Endothelial cell of umbilical vein (primary cell): Measurements from ENCODE around the gene GSTK1. TPM values are rescaled to one million over a fixed set of nuclear protein-coding genes. Genes with fewer than 3 reads are reported as not detected.

ENCODE experiments used
- BruUV-seq: library from RNA; stranded (reverse); fragments of 400-500 nt; replicated peaks from 2 replicates; lab custom pipeline; 2021; lab: Mats Ljungman, UMichigan
- CTCF ChIA-PET: fragments of 300-600, 350-600 bp; sonication (Branson Sonifier 250); formaldehyde crosslinking; loops from one replicate; lab custom pipeline; 2021; ENCODE audit warnings: antibody characterized with exemption, inconsistent platforms; lab: Charles Lee
- POLR2A ChIA-PET: fragments of 300-600, 350-600 bp; sonication (Branson Sonifier 250); formaldehyde crosslinking; loops from one replicate; lab custom pipeline; 2021; ENCODE audit warnings: antibody characterized with exemption, inconsistent platforms; lab: Charles Lee
- DNase-seq: peaks from one replicate; pipeline ENCODE4 v3.0.0-alpha.2; 2011; ENCODE audit warnings: low read depth, low spot score
- FAIRE-seq: peaks from 2 replicates; lab custom pipeline; 2011; peaks lifted over from hg19 to GRCh38; lab: Jason Lieb, UNC
- H2AFZ ChIP-seq: 2 replicates; pipeline ENCODE4 v1.6.0; 2012; ENCODE audit warnings: low read depth, low read length, control low read depth, inconsistent platforms
- H3K27ac ChIP-seq: 2 replicates; pipeline ENCODE4 v1.5.1; 2011; ENCODE audit warnings: low read depth, mild to moderate bottlenecking, control low read depth, low read length, moderate library complexity; ENCODE audit not compliant: insufficient read depth
- H3K27me3 ChIP-seq, 2 experiments: 2 replicates each; pipeline versions ENCODE4 v1.6.0 to v1.6.1; 2011; ENCODE audit warnings: low read length in 2 of 2, mixed read lengths in 1 of 2; ENCODE audit not compliant: control insufficient read depth in 2 of 2, insufficient read depth in 2 of 2
- H3K36me3 ChIP-seq, 2 experiments: 2 replicates in 1 of 2; 3 replicates in 1 of 2; pipeline ENCODE4 v1.5.1; 2011; ENCODE audit warnings: low read length in 2 of 2, mild to moderate bottlenecking in 1 of 2, moderate library complexity in 1 of 2; ENCODE audit not compliant: control insufficient read depth in 2 of 2, insufficient read depth in 2 of 2; ENCODE audit errors: extremely low read depth in 1 of 2
- H3K4me1 ChIP-seq: 3 replicates; pipeline ENCODE4 v1.5.1; 2011; ENCODE audit warnings: mild to moderate bottlenecking, low read length; ENCODE audit not compliant: control insufficient read depth, insufficient read depth; ENCODE audit errors: extremely low read depth
- H3K4me2 ChIP-seq: 2 replicates; pipeline ENCODE4 v1.6.1; 2011; ENCODE audit warnings: low read length, control low read depth, mixed read lengths; ENCODE audit not compliant: insufficient read depth
- H3K4me3 ChIP-seq, 3 experiments: fragments of 200-600 bp in 1 of 3; sonication (generic), shearing (Covaris generic) in 1 of 3; replicated peaks in 1 of 3; 2 replicates each; pipeline ENCODE4 v1.5.1; 2011 to 2016; ENCODE audit warnings: control low read depth in 3 of 3, low read length in 3 of 3, mild to moderate bottlenecking in 2 of 3, inconsistent platforms in 1 of 3, low read depth in 1 of 3, moderate library complexity in 1 of 3; ENCODE audit not compliant: insufficient read depth in 1 of 3
- H3K79me2 ChIP-seq: 2 replicates; pipeline ENCODE4 v1.6.0; 2012; ENCODE audit warnings: low read length, inconsistent platforms; ENCODE audit not compliant: control insufficient read depth, insufficient read depth
- H3K9ac ChIP-seq: replicated peaks from 2 replicates; pipeline ENCODE3; 2011; ENCODE audit warnings: low read length, control low read depth; ENCODE audit not compliant: insufficient read depth; ENCODE audit errors: extremely low read depth
- H3K9me1 ChIP-seq: replicated peaks from 3 replicates; pipeline ENCODE4 v1.6.0; 2011; ENCODE audit warnings: mild to moderate bottlenecking, low read length; ENCODE audit not compliant: control insufficient read depth, insufficient read depth; ENCODE audit errors: extremely low read depth
- H3K9me3 ChIP-seq: replicated peaks from 2 replicates; pipeline ENCODE4 v1.5.1; 2012; ENCODE audit warnings: low read length, inconsistent platforms; ENCODE audit not compliant: control insufficient read depth, insufficient read depth
- H4K20me1 ChIP-seq: replicated peaks from 2 replicates; pipeline ENCODE3; 2011; ENCODE audit warnings: mild to moderate bottlenecking, low read length; ENCODE audit not compliant: control insufficient read depth, insufficient read depth; ENCODE audit errors: extremely low read depth
- CTCF ChIP-seq, 2 donors: IDR thresholded peaks; 1 replicate in 1 of 2; 2 replicates in 1 of 2; pipeline ENCODE4 v1.5.1; 2011; ENCODE audit warnings: low read length in 2 of 2, mild to moderate bottlenecking in 2 of 2, moderate library complexity in 2 of 2, control low read depth in 1 of 2, inconsistent platforms in 1 of 2, low read depth in 1 of 2; ENCODE audit not compliant: insufficient read depth in 1 of 2; ENCODE audit errors: extremely low read depth in 1 of 2
- EZH2 ChIP-seq: IDR thresholded peaks from 2 replicates; pipeline ENCODE4 v1.6.1; 2012; ENCODE audit warnings: borderline replicate concordance, low read depth, mild to moderate bottlenecking, moderate library complexity, low read length, inconsistent platforms; ENCODE audit not compliant: severe bottlenecking
- FOS ChIP-seq: IDR thresholded peaks from 2 replicates; pipeline ENCODE4 v1.6.1; 2011; ENCODE audit warnings: mild to moderate bottlenecking, low read length, moderate library complexity, borderline replicate concordance; ENCODE audit not compliant: insufficient read depth
- GATA2 ChIP-seq: IDR thresholded peaks from 2 replicates; pipeline ENCODE4 v1.7.0; 2011; ENCODE audit warnings: low read depth, mild to moderate bottlenecking, moderate library complexity, mixed read lengths, low read length; ENCODE audit not compliant: insufficient read length, insufficient read depth
- JUN ChIP-seq: IDR thresholded peaks from 2 replicates; pipeline ENCODE4 v1.6.1; 2011; ENCODE audit warnings: borderline replicate concordance, low read depth; ENCODE audit not compliant: insufficient read length, insufficient read depth
- MYC ChIP-seq: IDR thresholded peaks from one replicate; pipeline ENCODE4 v1.6.1; 2011; ENCODE audit warnings: mild to moderate bottlenecking, low read depth, low read length
- POLR2A ChIP-seq: IDR thresholded peaks from 2 replicates; pipeline ENCODE4 v1.6.1; 2012; ENCODE audit warnings: low read depth, mild to moderate bottlenecking, control low read depth, low read length
- POLR2AphosphoS5 ChIP-seq: IDR thresholded peaks from 2 replicates; pipeline ENCODE4 v1.6.1; 2012; ENCODE audit warnings: low read depth, mild to moderate bottlenecking, control low read depth, low read length, moderate library complexity; ENCODE audit not compliant: insufficient read depth
- dilution Hi-C: fragments of 300-500 bp; cut with MboI; formaldehyde crosslinking; loops from one replicate; pipeline ENCODE4 v1.15.0; 2019; ENCODE audit warnings: low sequenced_read_pairs; ENCODE audit not compliant: extremely low pct_ligation_motif_present
- intact Hi-C: fragments of 100-400 bp; cut with micrococcal nuclease; formaldehyde crosslinking; loops from one replicate; pipeline ENCODE4 v1.10.0; 2022
- polyA plus RNA-seq, 4 experiments: library from polyadenylated mRNA; depleted of rRNA in 3 of 4; stranded (reverse) in 3 of 4; unstranded in 1 of 4; fragments of >200 nt; gene quantifications; 2 replicates each; pipeline versions ENCODE4 v1.2.1 to v1.2.3, GENCODE V29; 2011 to 2012; ENCODE audit warnings: missing spikeins in 1 of 4
- total RNA-seq: library from RNA; stranded (reverse); gene quantifications from 2 replicates; pipeline ENCODE4 v1.2.3, GENCODE V29; 2021
- TF ChIP-seq, protein P1 (sequence below): IDR thresholded peaks from 2 replicates; pipeline ENCODE4 v1.6.1; 2011; ENCODE audit not compliant: insufficient read depth, insufficient read length

GSTK1 gene
- total and polyA plus RNA-seq, 2 donors (not counting 3 experiments of a cell fraction or from before 2014, with no cell fraction given) = 119 to 132 TPM

DNA sequence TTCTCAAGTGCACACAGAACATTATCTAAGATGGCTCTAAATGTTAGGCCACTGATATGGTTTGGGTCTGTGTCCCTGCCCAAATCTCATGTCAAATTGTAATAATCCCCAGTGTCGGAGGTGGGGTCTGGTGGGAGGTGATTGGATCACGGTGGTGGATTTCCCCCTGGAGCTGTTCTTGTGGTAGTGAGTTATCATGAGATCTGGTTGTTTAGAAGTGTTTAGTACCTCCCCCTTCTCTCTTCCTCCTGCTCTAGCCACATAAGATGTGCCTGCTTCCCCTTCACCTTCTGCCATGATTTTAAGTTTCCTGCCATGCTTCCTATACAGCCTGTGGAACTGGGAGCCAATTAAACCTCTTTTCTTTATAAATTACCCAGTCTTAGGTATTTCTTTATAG, 11.2 kb upstream of the GSTK1 start:
- Histone ChIP-seq H3K9me3 (no peaks in the 10 kb centered on the region), H3K9me1 (no peaks in the 10 kb centered on the region), H3K27ac (no peak overlapping the region), H4K20me1 (no peaks in the 10 kb centered on the region), H2AFZ (no peak overlapping the region), H3K9ac (no peak overlapping the region), H3K79me2 (no peaks in the 10 kb centered on the region), H3K27me3 (peaks cover 0 to 3% of the 10 kb centered on the region in 2 experiments), H3K4me3 (no peak overlapping the region), H3K4me1 (peaks cover 2% of the 10 kb centered on the region), H3K4me2 (no peak overlapping the region), H3K36me3 (no peaks in the 10 kb centered on the region)
- TF ChIP-seq GATA2 = no peak
- no peak for TF ChIP-seq JUN
- TF ChIP-seq MYC = no peak
- TF ChIP-seq, protein P1, sequence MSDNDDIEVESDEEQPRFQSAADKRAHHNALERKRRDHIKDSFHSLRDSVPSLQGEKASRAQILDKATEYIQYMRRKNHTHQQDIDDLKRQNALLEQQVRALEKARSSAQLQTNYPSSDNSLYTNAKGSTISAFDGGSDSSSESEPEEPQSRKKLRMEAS = no peak
- no peak for TF ChIP-seq POLR2A
- DNase-seq = no peak
- CTCF ChIA-PET = interaction anchor here (2.3 kb wide), 1 partner anchor 11 kb away, joined by 7 read pairs; no protein-coding TSS in a partner anchor
- dilution Hi-C loops = no loop called here
- no peak for FAIRE-seq
- POLR2A ChIA-PET = no interaction called here
- intact Hi-C loops = no loop called here
- no TSS peak for BruUV-seq

DNA sequence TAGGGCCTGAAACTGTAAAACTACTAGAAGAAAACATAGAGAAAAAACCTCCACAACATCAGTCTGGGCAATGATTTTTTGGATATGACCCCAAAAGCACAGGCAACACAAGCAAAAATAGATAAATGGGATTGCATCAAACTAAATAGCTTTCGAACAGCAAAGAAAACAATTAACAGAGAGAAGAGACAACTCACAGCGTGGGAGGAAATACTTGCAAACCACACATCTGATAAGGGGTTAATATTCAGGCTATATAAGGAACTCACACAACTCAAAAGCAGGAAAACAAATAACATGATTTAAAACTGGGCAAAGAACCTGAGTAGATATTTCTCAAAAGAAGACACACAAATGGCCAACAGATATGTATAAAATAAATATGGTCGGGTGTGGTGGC, 7.7 kb upstream of the GSTK1 start:
- no peaks in the 10 kb centered on the region for H3K36me3 ChIP-seq
- ChIA-PET CTCF (interaction anchor here (1.1 to 2.6 kb wide), 4 partner anchors 15 to 125 kb away, joined by 4 to 19 read pairs (median 5); no protein-coding TSS in a partner anchor), POLR2A (no interaction called here)
- H3K27ac ChIP-seq = no peak overlapping the region
- no TSS peak for BruUV-seq
- no peaks in the 10 kb centered on the region for H3K9me1 ChIP-seq
- DNase-seq (no peak), FAIRE-seq (no peak)
- peaks cover 2% of the 10 kb centered on the region for H3K4me1 ChIP-seq
- no peaks in the 10 kb centered on the region for H3K27me3 ChIP-seq
- no peak for TF ChIP-seq CTCF (IDR thresholded peaks at IDR 0.05; ENCODE audit: extremely low read depth in 1 of 2, insufficient read depth in 1 of 2, low read depth in 1 of 2, low read length in 2 of 2)
- no peak for TF ChIP-seq POLR2AphosphoS5
- no peak for TF ChIP-seq GATA2
- TF ChIP-seq, protein P1 = no peak
- TF ChIP-seq FOS = no peak
- no peak for TF ChIP-seq EZH2
- H3K79me2 ChIP-seq = no peaks in the 10 kb centered on the region
- no peak overlapping the region for H3K4me2 ChIP-seq
- intact Hi-C loops (no loop called here), dilution Hi-C loops (no loop called here)
- H4K20me1 ChIP-seq = no peaks in the 10 kb centered on the region
- no peak overlapping the region for H3K9ac ChIP-seq
- H3K4me3 ChIP-seq = no peak overlapping the region
- no peaks in the 10 kb centered on the region for H3K9me3 ChIP-seq
- H2AFZ ChIP-seq = no peak overlapping the region
